Stimulated activated CD4-positive, alpha-beta T cell treated with anti-CD3 and anti-CD28 coated beads, Interleukin-1b, Interleukin-23, amount 100 ng/mL, for 24 hours (primary cell): ENCODE measurements around the gene FRMPD1.

Experiments used
- DNase-seq, 4 experiments: peaks; one replicate each; pipeline ENCODE4 v3.0.0-alpha.2; 2020; ENCODE audit warnings: low read depth in 4 of 4, low spot score in 1 of 4

The FRMPD1 gene

DNA sequence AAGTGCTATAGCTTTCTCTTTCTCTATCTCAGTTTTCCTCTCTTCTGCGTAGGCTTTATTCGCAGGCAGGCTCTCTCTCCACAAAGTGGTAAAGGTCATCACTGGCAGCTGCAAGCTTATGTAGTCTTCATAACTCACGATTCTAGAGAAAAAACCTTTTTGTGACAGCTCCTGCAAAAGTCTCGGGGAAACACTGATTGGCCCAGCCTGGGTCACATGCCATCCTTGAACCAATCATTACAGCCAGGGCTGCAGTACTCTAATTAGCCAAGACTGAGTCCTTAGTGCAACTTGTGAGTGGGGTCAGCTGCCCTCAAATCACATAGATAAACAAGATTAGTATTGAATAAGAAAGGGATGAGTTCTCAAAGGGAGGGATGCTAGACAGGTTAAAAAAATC lies 18.3 kb upstream of the FRMPD1 start:
- DNase-seq: no peak

DNA sequence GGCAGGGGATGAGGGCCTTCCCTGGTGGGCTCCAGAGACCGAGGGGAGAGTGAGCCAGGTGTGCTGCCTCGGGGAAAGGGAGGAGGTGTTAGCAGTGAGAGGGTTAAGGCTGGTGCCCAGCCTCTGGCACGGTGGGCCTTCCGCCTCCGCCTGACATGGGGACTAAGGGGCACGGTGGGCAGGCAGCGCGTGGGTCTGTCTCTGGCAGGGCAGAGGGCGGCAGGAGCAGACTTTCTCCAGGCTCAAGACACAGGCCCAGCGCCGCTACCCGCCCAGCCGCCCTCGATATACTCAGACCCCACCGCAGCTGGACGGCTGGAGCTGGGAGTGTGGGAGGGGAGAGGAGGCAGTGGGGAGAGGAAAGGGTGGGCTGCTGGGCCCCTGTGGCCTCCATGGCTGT lies 14.9 kb upstream of the FRMPD1 start:
- no peak for DNase-seq

DNA sequence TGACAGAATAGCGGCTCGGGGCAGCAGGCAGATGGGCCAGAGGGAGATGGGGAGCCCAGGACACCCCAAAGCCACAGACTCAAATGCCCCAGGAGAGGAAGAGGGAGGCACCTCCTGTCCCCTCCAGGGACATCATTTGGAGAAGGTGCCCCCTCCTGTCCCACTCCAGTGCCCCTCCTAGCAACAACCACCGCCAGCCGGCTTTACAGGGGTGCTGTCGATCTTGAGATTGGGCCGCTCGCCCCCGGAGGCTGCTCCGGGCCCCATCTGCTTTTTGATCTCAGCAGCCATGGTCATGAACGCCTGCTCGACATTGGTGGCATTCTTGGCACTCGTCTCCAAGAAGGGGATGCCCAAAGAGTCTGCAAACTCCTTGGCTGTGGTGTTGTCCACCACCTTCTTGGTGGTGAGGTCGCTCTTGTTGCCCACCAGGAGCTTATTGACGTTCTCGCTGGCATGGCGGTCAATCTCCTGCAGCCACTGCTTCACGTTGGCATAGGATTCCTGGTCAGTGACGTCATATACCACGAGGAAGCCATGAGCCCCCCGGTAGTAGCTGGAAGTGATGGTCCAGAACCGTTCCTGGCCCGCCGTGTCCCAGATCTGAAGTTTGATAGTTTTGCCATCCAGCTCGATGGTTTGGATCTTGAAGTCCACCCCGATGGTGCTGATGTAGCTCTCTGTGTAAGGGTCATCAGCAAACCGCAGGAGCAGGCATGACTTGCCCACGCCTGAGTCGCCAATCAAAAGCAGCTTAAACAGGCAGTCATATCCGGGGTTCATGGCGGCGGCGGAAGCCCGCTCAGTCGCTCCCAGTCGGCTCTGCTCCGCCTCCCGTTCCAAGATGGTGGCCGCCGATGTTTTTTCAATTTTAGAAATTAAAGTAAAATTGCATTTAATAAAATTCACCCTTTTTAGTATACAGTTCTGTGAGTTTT lies 14.0 kb upstream of the FRMPD1 start:
- no peak for DNase-seq

DNA sequence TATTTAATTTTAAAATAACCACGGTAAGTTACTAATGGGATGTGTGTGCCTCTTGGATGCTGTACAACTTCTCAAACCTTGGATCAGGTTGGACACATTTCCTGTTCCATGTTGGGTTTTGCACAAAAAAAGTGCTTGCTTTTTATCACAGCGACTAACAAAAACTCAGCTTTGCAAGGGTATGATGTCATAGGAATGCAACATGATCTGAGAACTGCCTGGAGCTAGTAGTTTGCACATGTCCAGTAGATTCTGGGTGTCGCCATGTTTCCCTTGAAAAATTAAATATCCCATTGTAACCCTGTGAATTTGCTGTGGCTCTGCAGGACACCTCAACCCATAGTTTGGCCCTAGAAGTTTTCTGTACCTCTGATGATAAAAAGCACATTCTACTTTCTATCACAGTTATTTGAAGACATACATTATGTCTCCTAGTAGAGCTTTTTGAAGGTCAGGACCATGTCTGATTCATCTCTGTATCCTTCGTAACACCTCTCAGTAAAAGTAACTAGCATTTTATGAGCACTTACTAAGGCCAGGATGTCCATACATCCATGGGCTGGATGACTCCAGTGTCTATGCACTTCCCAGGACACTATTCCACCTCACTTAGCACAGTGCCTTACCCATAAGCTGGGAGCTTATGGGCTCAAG lies 11.5 kb upstream of the FRMPD1 start:
- no peak for DNase-seq

DNA sequence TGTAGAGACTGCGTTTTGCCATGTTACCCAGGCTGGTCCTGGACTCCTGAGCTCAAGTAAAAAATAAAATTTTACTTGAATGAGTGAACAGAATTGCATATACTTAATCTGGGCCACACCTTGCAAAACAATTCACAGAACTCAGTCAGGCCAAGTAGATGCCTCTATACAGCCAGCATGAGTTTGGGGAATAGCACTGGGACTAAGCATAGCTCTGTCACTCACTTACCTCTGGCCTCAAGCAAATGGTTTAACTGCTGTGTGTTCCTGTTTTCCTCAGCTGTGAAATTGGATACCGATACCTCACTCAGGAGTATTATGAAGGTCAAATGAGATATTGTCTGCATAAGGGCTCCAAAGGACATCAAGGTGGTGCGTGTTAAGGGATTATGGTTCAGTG lies 10.9 kb upstream of the FRMPD1 start:
- no peak for DNase-seq

DNA sequence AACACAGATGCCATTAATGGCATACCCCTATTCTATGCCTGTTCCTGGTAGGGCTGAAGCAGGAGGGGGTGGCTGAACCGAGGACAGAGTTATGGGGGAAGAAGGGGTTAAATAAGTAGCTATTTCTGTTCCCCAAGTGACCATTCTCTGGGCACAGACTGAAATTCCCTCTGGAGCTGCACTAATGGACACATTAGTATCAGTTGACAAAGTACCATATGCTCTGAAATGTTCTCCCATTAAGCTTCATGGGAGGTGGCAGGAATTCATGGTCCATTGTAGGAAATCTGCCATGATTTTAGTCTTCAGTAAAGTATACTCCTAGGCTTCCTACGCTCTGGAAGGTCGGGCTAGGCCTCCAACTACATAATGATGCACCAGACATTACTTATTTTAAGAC lies 10.5 kb upstream of the FRMPD1 start:
- DNase-seq: no peak

DNA sequence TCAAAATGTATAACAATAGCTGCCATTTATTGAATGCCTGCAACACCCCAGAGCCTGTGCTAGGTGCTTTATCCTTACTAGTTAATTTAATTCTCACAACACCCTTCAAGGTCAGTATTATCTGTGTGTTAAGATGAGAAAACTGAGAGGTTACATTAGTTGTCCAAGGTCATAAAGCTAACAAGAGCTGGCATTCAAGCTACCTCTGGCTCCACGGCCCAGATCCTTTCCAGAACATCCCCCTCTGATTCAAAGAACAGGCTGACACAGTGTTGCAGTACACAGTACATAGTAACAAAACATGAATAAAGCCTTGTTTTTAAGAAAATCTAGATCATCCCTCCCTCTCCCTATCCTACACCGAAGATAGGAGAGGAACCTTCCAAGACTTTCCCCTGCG lies 9.4 kb upstream of the FRMPD1 start:
- no peak for DNase-seq

DNA sequence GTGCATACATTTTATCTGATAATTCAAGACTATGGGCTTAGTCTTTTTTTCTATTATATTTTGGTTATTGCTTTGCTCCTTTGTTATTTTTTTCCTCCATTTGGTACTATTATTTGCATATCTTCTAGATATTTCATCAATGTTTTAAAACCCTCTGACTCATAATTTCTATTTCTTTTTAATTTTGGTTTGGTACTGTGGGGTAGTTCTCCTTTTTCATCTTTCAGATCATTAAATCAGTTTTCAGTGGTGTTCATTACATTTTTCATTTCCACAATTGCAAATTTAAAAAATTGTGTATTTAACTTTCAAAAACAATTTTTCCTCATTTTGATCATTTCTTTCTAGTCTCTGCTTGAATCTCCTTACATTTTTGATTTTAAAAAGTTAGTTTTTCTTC lies 7.5 kb upstream of the FRMPD1 start:
- no peak for DNase-seq

DNA sequence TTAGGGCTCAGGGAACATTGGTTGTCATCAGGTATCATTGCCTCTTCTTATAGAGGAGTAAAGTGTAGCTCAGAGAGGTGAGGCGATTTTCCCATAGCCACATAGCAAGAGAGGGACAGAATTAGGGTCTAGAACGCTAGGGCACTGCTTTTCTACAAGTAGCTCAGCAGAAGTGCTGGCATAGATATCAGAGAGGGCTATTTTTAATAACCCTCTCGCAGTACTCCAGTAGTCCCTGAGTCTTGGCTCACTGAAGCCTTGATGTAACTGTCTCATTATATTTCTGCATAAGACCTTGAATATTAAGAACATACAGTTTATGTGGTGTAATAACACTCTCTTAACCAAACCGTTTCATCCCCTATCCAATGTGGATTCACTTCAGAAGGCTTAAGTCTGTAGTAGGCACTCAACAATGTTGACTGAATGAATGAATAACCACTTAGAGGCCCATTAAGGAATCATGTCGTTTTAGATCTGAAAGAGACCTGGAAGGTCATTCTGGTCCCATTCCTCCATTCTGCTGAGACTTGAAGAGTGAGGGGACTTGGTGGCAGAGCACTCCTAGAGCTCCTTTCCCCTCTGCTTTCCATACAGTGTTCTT lies 4.7 kb upstream of the FRMPD1 start:
- DNase-seq: no peak

DNA sequence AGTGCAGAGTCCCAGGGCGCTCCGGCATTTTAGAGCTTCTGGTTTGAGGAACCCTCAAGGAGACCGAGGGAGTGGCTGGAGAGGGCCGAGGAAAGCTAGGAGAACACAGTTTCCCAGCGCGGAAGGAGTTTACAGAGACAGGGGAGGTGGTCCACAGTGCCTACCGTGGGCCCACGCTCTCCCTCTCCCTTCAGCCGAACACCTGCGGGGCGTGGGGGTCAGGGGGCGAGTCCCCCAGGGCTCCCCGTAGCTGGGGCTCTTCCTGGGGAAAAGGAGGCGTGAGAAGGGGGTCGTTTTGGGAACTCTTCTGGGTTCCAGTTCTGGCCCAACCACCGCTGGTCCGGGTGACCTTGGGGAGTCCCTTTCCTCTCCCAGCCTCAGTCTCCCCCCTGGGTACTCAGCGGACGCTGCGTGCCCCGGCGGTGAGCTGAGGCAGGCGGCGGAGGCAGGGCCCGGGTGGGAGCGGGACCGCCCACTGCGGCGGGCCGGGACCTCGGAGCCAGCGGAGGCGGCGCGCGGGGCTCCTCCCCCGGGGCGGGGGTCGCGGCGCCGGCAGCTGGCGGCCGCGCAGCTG lies 368 bp upstream of the FRMPD1 start:
- DNase-seq: no peak

DNA sequence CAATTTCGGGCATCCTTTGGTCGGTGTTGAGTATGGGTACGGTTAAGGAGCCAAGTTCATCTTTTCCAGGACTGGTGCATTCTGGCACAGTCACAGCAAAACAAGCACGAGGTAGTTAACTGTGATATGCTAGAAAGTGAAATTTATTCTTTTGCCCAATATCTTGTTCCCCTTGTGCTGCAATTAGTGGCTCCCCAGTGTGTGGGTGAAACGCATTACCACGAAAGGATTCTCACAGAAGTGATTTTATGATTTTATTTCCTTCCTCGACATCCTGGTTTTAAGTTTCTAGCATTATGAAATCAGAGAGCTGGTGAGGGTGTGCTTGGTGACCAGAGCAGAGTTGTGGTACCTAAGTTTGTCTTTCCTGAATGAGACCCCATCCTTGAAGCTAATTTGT lies 1.5 kb downstream of the FRMPD1 start:
- no peak for DNase-seq

DNA sequence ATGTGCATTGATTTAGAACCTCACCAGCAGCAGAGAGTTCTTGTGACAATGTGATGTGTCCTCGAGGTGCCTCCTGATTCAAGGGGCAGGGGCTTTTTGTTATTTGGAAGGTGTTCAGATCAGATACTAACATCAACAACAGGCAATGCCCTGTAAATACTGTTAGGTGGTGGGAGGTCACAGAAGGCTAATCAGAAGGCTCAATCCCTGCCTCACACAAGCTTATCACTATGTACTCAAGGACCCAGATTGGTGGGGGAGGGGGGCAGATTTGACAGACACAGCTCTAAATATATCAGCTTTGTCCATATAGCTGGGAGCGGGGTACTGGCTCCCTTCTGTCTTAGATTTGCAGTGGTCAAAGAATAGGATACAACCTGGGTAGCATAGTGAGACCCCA lies 2.6 kb downstream of the FRMPD1 start:
- no peak for DNase-seq

DNA sequence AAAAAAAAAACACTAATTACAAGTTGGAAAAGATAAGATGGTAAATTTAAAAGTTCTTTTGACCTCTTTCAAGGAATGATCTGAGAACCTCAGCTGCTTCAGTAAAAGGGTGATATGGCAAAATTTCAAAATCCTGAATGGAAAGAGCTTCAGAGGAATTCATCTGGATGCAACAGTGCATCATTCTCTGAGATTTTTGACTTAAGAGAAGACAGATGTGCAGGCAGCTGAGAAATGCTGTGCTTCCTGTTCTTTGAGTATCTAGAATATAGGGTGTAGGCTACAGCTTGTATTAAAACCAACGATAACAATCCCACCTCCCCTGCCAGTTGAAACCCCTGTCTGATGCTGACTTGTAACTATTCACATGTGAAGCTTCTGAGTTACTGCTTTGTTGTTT lies 6.2 kb downstream of the FRMPD1 start:
- no peak for DNase-seq

DNA sequence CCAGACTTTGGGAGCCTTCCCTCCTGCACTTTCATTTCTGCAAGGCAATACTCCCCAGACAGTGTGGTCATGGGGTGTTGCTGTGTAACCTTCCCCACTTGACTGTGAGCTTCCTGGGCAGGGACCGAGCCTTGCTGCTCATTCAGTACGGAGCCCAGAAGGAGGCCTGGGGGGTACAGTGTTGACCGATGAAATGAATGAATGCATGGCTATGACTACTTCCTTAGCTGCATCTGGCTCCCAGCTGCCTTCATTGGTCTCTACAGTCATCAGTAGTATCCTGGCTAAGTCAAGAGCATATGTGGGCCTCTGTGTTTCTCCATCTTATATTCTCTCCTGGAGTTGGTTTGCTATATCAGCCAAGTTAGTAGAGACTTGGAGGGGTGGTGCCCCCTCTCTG lies 9.9 kb downstream of the FRMPD1 start:
- DNase-seq: no peak

DNA sequence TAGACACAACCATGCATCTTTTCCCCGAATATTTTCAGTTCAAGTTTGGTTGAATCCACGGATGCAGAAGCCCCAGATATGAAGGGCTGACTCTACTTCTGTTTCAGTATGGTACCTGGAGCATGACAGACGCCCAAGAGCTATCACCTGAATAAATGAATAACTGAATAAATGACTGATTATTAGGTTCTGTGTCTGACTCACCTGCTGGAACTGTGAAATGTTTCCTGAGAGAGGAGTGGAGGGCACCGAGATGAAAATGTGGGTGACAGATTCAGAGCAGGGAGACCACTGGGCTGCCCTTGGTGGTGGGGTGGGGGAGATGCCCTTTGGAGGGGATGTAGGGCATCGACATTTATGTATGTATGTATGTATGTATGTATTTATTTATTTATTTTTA lies 13.2 kb downstream of the FRMPD1 start:
- no peak for DNase-seq

DNA sequence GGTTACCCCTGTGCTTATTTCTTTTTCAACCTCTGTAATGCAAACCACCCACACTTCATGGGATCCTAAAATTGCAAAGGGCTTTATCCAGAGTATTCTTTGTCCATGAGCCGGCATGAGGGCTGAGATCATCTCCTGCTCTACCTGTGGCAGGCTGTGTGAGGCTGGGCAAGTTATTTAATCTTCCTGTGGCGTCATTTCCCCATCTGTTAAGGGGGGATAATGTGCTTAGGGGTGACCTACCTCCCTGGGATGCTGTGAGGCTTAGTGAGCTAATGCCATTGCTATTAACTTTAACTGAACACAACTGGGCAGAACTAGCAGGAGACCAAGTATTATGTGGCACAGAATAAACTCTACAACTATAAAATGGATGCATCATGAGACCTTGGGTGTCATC lies 17.0 kb downstream of the FRMPD1 start:
- DNase-seq: no peak

DNA sequence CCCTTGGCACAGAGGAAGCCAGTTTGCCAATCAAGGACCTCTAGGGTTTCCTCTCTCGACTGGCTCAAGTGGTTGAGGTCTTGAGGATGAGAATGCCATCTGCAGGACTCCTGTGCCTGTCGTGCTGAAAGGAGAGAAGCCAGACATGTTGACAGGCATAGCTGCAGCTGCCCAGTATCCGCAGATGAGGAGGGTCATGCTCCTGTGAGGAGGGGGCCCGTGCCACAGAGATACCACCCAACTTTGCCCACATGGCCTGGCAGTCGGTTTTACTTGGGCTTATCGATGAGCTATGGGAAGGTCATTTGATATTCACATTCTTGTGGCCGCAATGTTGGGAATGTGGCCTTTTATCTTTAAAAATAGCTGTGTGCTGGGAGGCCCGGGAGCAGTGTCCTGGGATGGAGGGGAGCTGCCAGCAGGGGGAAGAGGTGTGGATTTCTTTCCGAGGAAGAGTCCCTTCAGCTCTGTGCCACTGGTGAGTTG lies 17.4 kb downstream of the FRMPD1 start:
- no peak for DNase-seq

DNA sequence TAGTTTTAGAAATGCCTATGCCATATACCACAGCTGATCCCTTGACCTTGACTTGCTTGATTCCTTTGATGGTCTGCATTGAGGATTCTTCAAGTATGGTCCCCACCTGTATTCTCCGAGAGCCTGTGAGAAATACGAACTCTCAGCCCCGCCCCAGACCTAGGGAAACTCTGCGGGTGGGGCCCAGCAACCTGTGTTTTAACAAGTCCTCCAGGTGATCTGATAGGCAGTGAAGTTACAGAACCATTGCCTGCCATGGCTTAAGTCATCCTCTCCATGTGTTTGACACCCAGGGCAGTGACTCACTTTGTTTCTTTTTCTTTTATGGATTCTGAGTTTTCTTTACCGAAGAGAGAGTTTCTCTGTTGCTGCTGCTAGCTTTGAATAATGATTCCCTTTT lies 18.5 kb downstream of the FRMPD1 start:
- no peak for DNase-seq

DNA sequence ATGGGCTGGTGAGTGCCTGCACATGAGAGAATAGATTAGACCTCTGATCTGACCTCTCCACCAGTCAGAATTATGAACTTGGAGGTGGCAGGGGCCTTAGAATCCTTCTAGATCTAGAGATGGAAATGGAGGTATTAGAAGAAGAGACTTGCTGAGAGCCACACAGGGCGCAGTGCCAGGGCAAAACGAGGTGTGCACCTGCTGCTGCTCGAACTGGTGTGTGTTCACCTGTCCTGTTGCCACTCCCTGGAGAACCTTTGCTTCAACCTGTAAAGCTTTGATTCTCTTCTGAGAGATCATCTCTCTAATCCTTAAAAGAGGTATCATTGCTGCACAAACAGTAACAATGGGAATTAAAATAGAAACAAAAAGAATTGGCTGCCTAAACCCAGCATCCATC lies 24.9 kb downstream of the FRMPD1 start:
- no peak for DNase-seq

DNA sequence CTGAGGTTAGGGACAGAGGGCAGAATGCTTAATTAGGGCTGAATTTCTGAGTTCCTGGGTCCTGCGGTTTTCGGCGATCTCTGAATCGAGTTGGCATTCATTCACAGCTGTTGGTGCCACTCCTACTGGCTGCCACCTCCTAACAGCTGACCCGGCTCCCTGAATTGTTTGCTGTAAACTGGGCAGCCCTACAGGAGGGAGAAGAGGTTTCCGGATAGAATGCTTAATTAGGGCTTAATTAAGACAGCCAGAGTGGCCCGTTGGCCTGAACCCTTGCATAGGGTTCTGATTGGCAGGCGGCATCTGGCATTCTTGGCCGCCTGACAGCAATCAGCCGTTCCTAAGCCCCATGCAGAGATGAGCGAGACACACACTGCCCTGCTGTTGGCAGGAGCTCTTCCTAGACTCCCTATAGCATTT lies 25.7 kb downstream of the FRMPD1 start:
- DNase-seq: no peak

DNA sequence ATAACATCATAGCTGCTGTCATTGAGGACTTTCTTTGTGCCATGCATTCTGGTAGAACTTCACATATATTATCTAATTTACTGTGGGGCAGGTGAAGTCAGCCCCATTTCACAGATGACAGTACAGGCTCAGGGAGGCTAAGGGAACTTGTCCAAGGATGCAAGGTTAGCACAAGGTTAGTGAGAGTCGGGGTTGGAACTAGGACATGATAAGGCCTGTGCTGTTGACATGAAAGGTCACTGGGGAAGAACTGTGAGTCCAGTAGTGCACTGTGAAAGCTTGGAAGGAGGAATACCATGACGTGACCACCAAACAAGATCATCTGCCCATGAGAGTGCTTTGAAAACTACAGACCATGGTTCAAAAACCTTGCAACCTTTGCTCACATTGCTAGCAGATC lies 26.7 kb downstream of the FRMPD1 start:
- no peak for DNase-seq

DNA sequence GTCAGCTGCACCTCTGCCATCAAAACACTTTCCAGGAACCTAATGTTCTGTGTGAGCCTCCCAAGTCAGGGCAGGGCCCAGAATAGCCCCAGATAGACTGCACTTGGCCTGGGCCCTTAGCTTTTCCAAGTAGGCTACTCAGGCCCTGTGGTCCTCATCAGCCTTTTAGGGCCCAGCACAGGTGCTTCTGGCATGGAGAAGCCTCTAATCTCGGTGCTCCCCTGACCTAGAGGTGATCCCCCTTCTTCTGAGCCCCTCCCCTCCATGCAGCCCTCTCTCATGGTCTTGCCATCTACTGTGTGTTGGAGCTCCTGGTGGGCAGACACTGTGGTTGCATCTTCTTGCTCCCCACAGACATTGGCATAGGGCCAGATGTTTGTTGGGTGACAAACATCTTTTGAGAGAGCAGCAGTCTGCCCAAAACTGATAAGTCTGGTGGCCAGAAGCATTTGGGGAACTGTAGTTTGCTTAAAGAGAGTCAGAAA lies 28.1 kb downstream of the FRMPD1 start:
- no peak for DNase-seq
